Transverse colon (tissue), 4 donors: ENCODE measurements around the gene ZG16.

Source experiments
- EP300 ChIP-seq: sonication (generic); formaldehyde crosslinking; IDR thresholded peaks from one replicate; pipeline ENCODE4 v1.6.1; 2017; ENCODE audit warnings: antibody characterized with exemption, low read depth
- POLR2A ChIP-seq: fragments of 450-650 bp; IDR thresholded peaks from one replicate; pipeline ENCODE4 v1.6.1; 2016; ENCODE audit warnings: antibody characterized with exemption, mild to moderate bottlenecking, moderate library complexity
- POLR2AphosphoS5 ChIP-seq, 3 donors: sonication (generic); formaldehyde crosslinking; IDR thresholded peaks; one replicate each; pipeline ENCODE4 v1.6.1; 2016; ENCODE audit warnings: antibody characterized with exemption in 3 of 3
- TF ChIP-seq, protein P1 (sequence below), 5 experiments: fragments of 200-600 bp in 3 of 5; fragments of 450-650 bp in 2 of 5; sonication (generic) in 3 of 5; IDR thresholded peaks; 1 replicate in 2 of 5; 2 replicates in 3 of 5; pipeline ENCODE4 v1.5.1; 2016 to 2017; ENCODE audit warnings: antibody characterized with exemption in 5 of 5, inconsistent platforms in 3 of 5, mild to moderate bottlenecking in 2 of 5, moderate library complexity in 1 of 5

DNA sequence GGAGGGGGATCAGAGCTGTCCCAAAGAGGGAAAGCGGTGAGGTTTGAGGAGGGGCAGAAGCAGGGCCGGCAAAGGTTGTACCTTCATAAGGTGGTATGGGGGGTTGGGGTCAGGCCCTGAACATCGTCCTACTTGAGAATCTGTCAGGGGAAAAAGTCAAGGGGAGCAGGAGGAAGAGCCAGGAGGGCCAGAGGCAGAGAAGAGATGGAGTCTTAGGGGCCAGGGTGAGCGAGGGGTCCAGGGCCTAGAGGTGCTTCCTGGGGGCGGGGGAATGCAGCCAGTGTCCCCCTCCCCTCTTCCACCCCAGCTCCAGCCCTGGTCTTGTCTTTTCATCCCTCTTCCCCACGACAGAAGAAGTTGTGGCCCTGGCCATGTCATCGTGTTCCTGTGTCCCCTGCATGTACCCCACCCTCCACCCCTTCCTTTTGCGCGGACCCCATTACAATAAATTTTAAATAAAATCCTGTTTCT lies 32.7 kb downstream of the ZG16 start:
- no peak for TF ChIP-seq POLR2A
- TF ChIP-seq, protein P1, sequence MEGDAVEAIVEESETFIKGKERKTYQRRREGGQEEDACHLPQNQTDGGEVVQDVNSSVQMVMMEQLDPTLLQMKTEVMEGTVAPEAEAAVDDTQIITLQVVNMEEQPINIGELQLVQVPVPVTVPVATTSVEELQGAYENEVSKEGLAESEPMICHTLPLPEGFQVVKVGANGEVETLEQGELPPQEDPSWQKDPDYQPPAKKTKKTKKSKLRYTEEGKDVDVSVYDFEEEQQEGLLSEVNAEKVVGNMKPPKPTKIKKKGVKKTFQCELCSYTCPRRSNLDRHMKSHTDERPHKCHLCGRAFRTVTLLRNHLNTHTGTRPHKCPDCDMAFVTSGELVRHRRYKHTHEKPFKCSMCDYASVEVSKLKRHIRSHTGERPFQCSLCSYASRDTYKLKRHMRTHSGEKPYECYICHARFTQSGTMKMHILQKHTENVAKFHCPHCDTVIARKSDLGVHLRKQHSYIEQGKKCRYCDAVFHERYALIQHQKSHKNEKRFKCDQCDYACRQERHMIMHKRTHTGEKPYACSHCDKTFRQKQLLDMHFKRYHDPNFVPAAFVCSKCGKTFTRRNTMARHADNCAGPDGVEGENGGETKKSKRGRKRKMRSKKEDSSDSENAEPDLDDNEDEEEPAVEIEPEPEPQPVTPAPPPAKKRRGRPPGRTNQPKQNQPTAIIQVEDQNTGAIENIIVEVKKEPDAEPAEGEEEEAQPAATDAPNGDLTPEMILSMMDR (IDR thresholded peaks at IDR 0.05) = no peak
- TF ChIP-seq POLR2AphosphoS5 (IDR thresholded peaks at IDR 0.05) = no peak
- TF ChIP-seq EP300 = no peak
